VCaP (cell line): ENCODE measurements around the gene NEGR1.

ENCODE experiments used
- H3K27ac ChIP-seq: fragments of 450-650 bp; 2 replicates; pipeline ENCODE4 v1.5.1; 2017
- CTCF ChIP-seq: fragments of 450-650 bp; conservative IDR thresholded peaks from 2 replicates; pipeline ENCODE4 v1.5.1; 2017; ENCODE audit warnings: mild to moderate bottlenecking, moderate library complexity

The NEGR1 gene

GRCh38 chr1:71689635-71690034 is 592.7 kb downstream of the NEGR1 start:
- TF ChIP-seq CTCF: no peak

GRCh38 chr1:71687376-71687775 is 595.0 kb downstream of the NEGR1 start:
- no peak for TF ChIP-seq CTCF
- H3K27ac ChIP-seq: no peak overlapping the region

More at GRCh38 chr1:71689635-71690034, 592.7 kb downstream of the NEGR1 start:
- no peak overlapping the region for H3K27ac ChIP-seq

GRCh38 chr1:71676979-71677925 is 605.1 kb downstream of the NEGR1 start:
- H3K27ac ChIP-seq: no peak overlapping the region
- no peak for TF ChIP-seq CTCF

GRCh38 chr1:71668065-71668464 is 614.3 kb downstream of the NEGR1 start:
- no peak for TF ChIP-seq CTCF
- peak overlapping the region; percentile 44 for H3K27ac ChIP-seq

- peak overlapping the region; percentile 44; the same call in 1 of the 2 replicates for H3K27ac ChIP-seq
- no peak for TF ChIP-seq CTCF
Observed at GRCh38 chr1:71667216-71667615, 615.1 kb downstream of the NEGR1 start.

GRCh38 chr1:71666609-71667008 is 615.7 kb downstream of the NEGR1 start:
- no peak overlapping the region for H3K27ac ChIP-seq
- no peak for TF ChIP-seq CTCF

- H3K27ac ChIP-seq: no peak overlapping the region
- no peak for TF ChIP-seq CTCF
Observed at GRCh38 chr1:71660411-71660810, 621.9 kb downstream of the NEGR1 start.
